Activated naive CD8-positive, alpha-beta T cell treated with anti-CD3 and anti-CD28 coated beads, Interleukin-2, amount 50 U/mL, for 24 hours (primary cell): ENCODE data around the gene TTC9.
"Not testable (repeated sequence)": the region's sequence is repeated elsewhere in the genome, so short reads cannot be mapped to it uniquely, and the experiment has no call there.

ENCODE experiments used
- ATAC-seq: fragments of 150-1000 bp; cut with Tn5 transposase; one replicate; pipeline ENCODE4 v1.10.0; 2021
- DNase-seq: peaks from one replicate; pipeline ENCODE4 v3.0.0; 2021
- H3K27ac Mint-ChIP-seq: one replicate; pipeline ENCODE4 v1.8.0; 2021; ENCODE audit warnings: mild to moderate bottlenecking, mixed read lengths
- H3K27me3 Mint-ChIP-seq: one replicate; pipeline ENCODE4 v1.8.0; 2021; ENCODE audit warnings: mixed read lengths
- H3K36me3 Mint-ChIP-seq: one replicate; pipeline ENCODE4 v1.8.0; 2021; ENCODE audit warnings: low read depth, mixed read lengths
- H3K4me1 Mint-ChIP-seq: one replicate; pipeline ENCODE4 v1.8.0; 2021; ENCODE audit warnings: mixed read lengths
- H3K4me3 Mint-ChIP-seq: one replicate; pipeline ENCODE4 v1.8.0; 2021; ENCODE audit warnings: mild to moderate bottlenecking, moderate library complexity, mixed read lengths
- H3K9me3 Mint-ChIP-seq: one replicate; pipeline ENCODE4 v1.8.0; 2021; ENCODE audit warnings: mixed read lengths

Gene TTC9

GRCh38 chr14:70680748-70681147, 39.0 kb downstream of the TTC9 start:
- Mint-ChIP-seq H3K36me3 (no peaks in the 10 kb centered on the region), H3K27me3 (no peaks in the 10 kb centered on the region), H3K27ac (no peak overlapping the region), H3K9me3 (no peaks in the 10 kb centered on the region), H3K4me3 (no peak overlapping the region), H3K4me1 (no peaks in the 10 kb centered on the region)
- DNase-seq (no peak), ATAC-seq (no peak)

GRCh38 chr14:70683983-70684382, 42.3 kb downstream of the TTC9 start:
- Mint-ChIP-seq H3K9me3 (no peaks in the 10 kb centered on the region), H3K36me3 (no peaks in the 10 kb centered on the region), H3K27me3 (no peaks in the 10 kb centered on the region), H3K4me1 (no peaks in the 10 kb centered on the region), H3K27ac (no peak overlapping the region), H3K4me3 (no peak overlapping the region)
- DNase-seq: no peak
- ATAC-seq: no peak

GRCh38 chr14:70685474-70686197, 43.9 kb downstream of the TTC9 start:
- Mint-ChIP-seq H3K27me3 (no peaks in the 10 kb centered on the region), H3K4me3 (no peak overlapping the region), H3K27ac (no peak overlapping the region), H3K4me1 (no peaks in the 10 kb centered on the region), H3K36me3 (no peaks in the 10 kb centered on the region), H3K9me3 (no peaks in the 10 kb centered on the region)
- ATAC-seq (no peak), DNase-seq (no peak)

GRCh38 chr14:70692210-70692609, 50.5 kb downstream of the TTC9 start:
- no peaks in the 10 kb centered on the region for H3K4me1 Mint-ChIP-seq
- no peak overlapping the region for H3K27ac Mint-ChIP-seq
- ATAC-seq (no peak), DNase-seq (no peak)
- H3K27me3 Mint-ChIP-seq: no peaks in the 10 kb centered on the region
- no peaks in the 10 kb centered on the region for H3K36me3 Mint-ChIP-seq
- H3K9me3 Mint-ChIP-seq: no peaks in the 10 kb centered on the region
- H3K4me3 Mint-ChIP-seq: no peak overlapping the region

- Mint-ChIP-seq H3K27me3 (no peaks in the 10 kb centered on the region), H3K4me1 (no peaks in the 10 kb centered on the region), H3K4me3 (no peak overlapping the region), H3K27ac (no peak overlapping the region), H3K36me3 (no peaks in the 10 kb centered on the region), H3K9me3 (no peaks in the 10 kb centered on the region)
- ATAC-seq: no peak
- DNase-seq: no peak
Observed at GRCh38 chr14:70696026-70696425, 54.3 kb downstream of the TTC9 start.

- DNase-seq (no peak), ATAC-seq (no peak)
- no peaks in the 10 kb centered on the region for H3K27me3 Mint-ChIP-seq
- no peak overlapping the region for H3K27ac Mint-ChIP-seq
- no peaks in the 10 kb centered on the region for H3K9me3 Mint-ChIP-seq
- no peak overlapping the region for H3K4me3 Mint-ChIP-seq
- no peaks in the 10 kb centered on the region for H3K4me1 Mint-ChIP-seq
- H3K36me3 Mint-ChIP-seq: no peaks in the 10 kb centered on the region
Observed at GRCh38 chr14:70697701-70698100, 56.0 kb downstream of the TTC9 start.

- no peaks in the 10 kb centered on the region for H3K36me3 Mint-ChIP-seq
- DNase-seq: no peak
- H3K9me3 Mint-ChIP-seq: no peaks in the 10 kb centered on the region
Observed at GRCh38 chr14:70698288-70698687, 56.6 kb downstream of the TTC9 start.

GRCh38 chr14:70699646-70700045, 57.9 kb downstream of the TTC9 start:
- Mint-ChIP-seq H3K9me3 (no peaks in the 10 kb centered on the region), H3K4me1 (no peaks in the 10 kb centered on the region), H3K27me3 (no peaks in the 10 kb centered on the region), H3K27ac (no peak overlapping the region), H3K4me3 (no peak overlapping the region), H3K36me3 (no peaks in the 10 kb centered on the region)
- DNase-seq (no peak), ATAC-seq (no peak)

More at GRCh38 chr14:70698288-70698687, 56.6 kb downstream of the TTC9 start:
- no peak overlapping the region for H3K27ac Mint-ChIP-seq
- H3K4me1 Mint-ChIP-seq: no peaks in the 10 kb centered on the region
- no peaks in the 10 kb centered on the region for H3K27me3 Mint-ChIP-seq
- ATAC-seq: no peak
- no peak overlapping the region for H3K4me3 Mint-ChIP-seq

GRCh38 chr14:70700955-70701585, 59.4 kb downstream of the TTC9 start:
- H3K4me1 Mint-ChIP-seq: no peaks in the 10 kb centered on the region
- DNase-seq: no peak

GRCh38 chr14:70701610-70702009, 59.9 kb downstream of the TTC9 start:
- Mint-ChIP-seq H3K27me3 (no peaks in the 10 kb centered on the region), H3K27ac (no peak overlapping the region)

More at GRCh38 chr14:70700955-70701585, 59.4 kb downstream of the TTC9 start:
- no peak for ATAC-seq
- Mint-ChIP-seq H3K36me3 (no peaks in the 10 kb centered on the region), H3K9me3 (no peaks in the 10 kb centered on the region), H3K4me3 (no peak overlapping the region), H3K27ac (no peak overlapping the region), H3K27me3 (no peaks in the 10 kb centered on the region)

GRCh38 chr14:70702161-70702560, 60.4 kb downstream of the TTC9 start:
- Mint-ChIP-seq H3K27ac (no peak overlapping the region), H3K27me3 (no peaks in the 10 kb centered on the region), H3K4me3 (no peak overlapping the region), H3K9me3 (no peaks in the 10 kb centered on the region), H3K4me1 (peaks cover 1% of the 10 kb centered on the region), H3K36me3 (no peaks in the 10 kb centered on the region)
- DNase-seq (no peak), ATAC-seq (no peak)

More at GRCh38 chr14:70701610-70702009, 59.9 kb downstream of the TTC9 start:
- H3K4me3 Mint-ChIP-seq: no peak overlapping the region
- no peaks in the 10 kb centered on the region for H3K4me1 Mint-ChIP-seq
- H3K9me3 Mint-ChIP-seq: no peaks in the 10 kb centered on the region
- H3K36me3 Mint-ChIP-seq: no peaks in the 10 kb centered on the region
- ATAC-seq (no peak), DNase-seq (no peak)

- H3K4me1 Mint-ChIP-seq, H3K9me3 Mint-ChIP-seq, DNase-seq, H3K27ac Mint-ChIP-seq, H3K4me3 Mint-ChIP-seq, ATAC-seq, H3K27me3 Mint-ChIP-seq, H3K36me3 Mint-ChIP-seq: not testable (repeated sequence)
Observed at GRCh38 chr14:70703621-70704168, 62.0 kb downstream of the TTC9 start.

- Mint-ChIP-seq H3K36me3 (no peaks in the 10 kb centered on the region), H3K4me3 (no peak overlapping the region), H3K27ac (no peak overlapping the region), H3K27me3 (no peaks in the 10 kb centered on the region), H3K9me3 (no peaks in the 10 kb centered on the region), H3K4me1 (peaks cover 4% of the 10 kb centered on the region)
- DNase-seq (no peak), ATAC-seq (no peak)
Observed at GRCh38 chr14:70704960-70705359, 63.2 kb downstream of the TTC9 start.

GRCh38 chr14:70706177-70706576, 64.5 kb downstream of the TTC9 start:
- peaks cover 4% of the 10 kb centered on the region for H3K4me1 Mint-ChIP-seq
- DNase-seq: no peak
- H3K27ac Mint-ChIP-seq: no peak overlapping the region
- ATAC-seq: no peak
- no peaks in the 10 kb centered on the region for H3K9me3 Mint-ChIP-seq
- H3K4me3 Mint-ChIP-seq: no peak overlapping the region
- H3K36me3 Mint-ChIP-seq: no peaks in the 10 kb centered on the region
- no peaks in the 10 kb centered on the region for H3K27me3 Mint-ChIP-seq
